Measurements from ENCODE around the gene LRRC23.

Gene LRRC23

GRCh38 chr12:6953442-6954315, 49.1 kb downstream of the LRRC23 start:
- TF ChIP-seq, protein P1, sequence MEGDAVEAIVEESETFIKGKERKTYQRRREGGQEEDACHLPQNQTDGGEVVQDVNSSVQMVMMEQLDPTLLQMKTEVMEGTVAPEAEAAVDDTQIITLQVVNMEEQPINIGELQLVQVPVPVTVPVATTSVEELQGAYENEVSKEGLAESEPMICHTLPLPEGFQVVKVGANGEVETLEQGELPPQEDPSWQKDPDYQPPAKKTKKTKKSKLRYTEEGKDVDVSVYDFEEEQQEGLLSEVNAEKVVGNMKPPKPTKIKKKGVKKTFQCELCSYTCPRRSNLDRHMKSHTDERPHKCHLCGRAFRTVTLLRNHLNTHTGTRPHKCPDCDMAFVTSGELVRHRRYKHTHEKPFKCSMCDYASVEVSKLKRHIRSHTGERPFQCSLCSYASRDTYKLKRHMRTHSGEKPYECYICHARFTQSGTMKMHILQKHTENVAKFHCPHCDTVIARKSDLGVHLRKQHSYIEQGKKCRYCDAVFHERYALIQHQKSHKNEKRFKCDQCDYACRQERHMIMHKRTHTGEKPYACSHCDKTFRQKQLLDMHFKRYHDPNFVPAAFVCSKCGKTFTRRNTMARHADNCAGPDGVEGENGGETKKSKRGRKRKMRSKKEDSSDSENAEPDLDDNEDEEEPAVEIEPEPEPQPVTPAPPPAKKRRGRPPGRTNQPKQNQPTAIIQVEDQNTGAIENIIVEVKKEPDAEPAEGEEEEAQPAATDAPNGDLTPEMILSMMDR (IDR thresholded peaks at IDR 0.05; ENCODE audit: low read depth, low read length), result no peak
- TF ChIP-seq POLR2A (IDR thresholded peaks at IDR 0.05; ENCODE audit: extremely low read depth, insufficient read length), result peak; percentile 68
- TF ChIP-seq, protein P2, sequence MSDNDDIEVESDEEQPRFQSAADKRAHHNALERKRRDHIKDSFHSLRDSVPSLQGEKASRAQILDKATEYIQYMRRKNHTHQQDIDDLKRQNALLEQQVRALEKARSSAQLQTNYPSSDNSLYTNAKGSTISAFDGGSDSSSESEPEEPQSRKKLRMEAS (IDR thresholded peaks at IDR 0.05; ENCODE audit: low read depth, low read length), result peak; percentile 93
- TF ChIP-seq MYC (IDR thresholded peaks at IDR 0.05; ENCODE audit: low read depth, low read length), result peak; percentile 24
- H3K4me3 ChIP-seq (ENCODE audit: low read depth, low read length), result peak overlapping the region; percentile 79
- peak; percentile 95 for DNase-seq (ENCODE audit: low read depth)

- peak overlapping the region; percentile 47 for H3K4me3 ChIP-seq (ENCODE audit: low read depth, low read length)
- DNase-seq (ENCODE audit: low read depth), result no peak
- TF ChIP-seq POLR2A (IDR thresholded peaks at IDR 0.05; ENCODE audit: extremely low read depth, insufficient read length) (no peak), MYC (IDR thresholded peaks at IDR 0.05; ENCODE audit: low read depth, low read length) (no peak)
- TF ChIP-seq, protein P2 (IDR thresholded peaks at IDR 0.05; ENCODE audit: low read depth, low read length), result no peak
- TF ChIP-seq, protein P1 (IDR thresholded peaks at IDR 0.05; ENCODE audit: low read depth, low read length), result no peak
Measured at GRCh38 chr12:6954316-6955107, 49.9 kb downstream of the LRRC23 start.

DNA sequence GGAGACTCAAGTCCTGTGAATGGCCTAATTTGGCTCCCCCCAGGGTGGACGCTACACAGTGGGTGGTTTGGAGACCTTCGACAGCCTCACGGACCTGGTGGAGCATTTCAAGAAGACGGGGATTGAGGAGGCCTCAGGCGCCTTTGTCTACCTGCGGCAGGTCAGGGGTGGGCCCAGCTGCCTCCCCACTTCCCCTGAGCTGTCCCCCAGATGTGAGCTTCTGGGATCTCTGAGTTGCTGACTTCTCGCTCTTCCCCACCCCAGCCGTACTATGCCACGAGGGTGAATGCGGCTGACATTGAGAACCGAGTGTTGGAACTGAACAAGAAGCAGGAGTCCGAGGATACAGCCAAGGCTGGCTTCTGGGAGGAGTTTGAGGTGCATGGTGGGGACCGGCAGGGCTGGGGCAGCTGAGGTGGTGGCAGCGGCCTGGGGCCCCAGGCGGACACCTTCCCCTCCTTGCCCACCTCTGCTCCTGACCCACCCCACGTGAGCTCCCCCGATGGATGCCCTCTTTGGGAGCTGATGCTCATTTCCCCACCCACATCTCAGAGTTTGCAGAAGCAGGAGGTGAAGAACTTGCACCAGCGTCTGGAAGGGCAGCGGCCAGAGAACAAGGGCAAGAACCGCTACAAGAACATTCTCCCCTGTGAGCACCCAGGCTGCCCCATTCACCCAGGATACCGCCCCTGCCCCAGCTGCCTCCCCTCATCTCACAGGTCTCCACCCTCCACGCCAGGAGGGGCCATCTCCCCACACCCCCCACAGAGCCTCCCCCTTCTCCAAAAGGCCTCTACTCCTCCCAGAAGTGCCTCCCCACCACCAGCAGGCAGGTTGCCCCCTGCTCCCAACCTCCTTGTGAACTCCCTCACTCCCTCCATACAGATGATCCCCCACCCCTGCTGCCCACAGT, 50.7 kb downstream of the LRRC23 start:
- no peak overlapping the region for H3K4me3 ChIP-seq (ENCODE audit: low read depth, low read length)
- TF ChIP-seq, protein P1 (IDR thresholded peaks at IDR 0.05; ENCODE audit: low read depth, low read length), result no peak
- TF ChIP-seq POLR2A (IDR thresholded peaks at IDR 0.05; ENCODE audit: extremely low read depth, insufficient read length) (no peak), MYC (IDR thresholded peaks at IDR 0.05; ENCODE audit: low read depth, low read length) (no peak)
- TF ChIP-seq, protein P2 (IDR thresholded peaks at IDR 0.05; ENCODE audit: low read depth, low read length), result no peak
- DNase-seq (ENCODE audit: low read depth), result no peak

DNA sequence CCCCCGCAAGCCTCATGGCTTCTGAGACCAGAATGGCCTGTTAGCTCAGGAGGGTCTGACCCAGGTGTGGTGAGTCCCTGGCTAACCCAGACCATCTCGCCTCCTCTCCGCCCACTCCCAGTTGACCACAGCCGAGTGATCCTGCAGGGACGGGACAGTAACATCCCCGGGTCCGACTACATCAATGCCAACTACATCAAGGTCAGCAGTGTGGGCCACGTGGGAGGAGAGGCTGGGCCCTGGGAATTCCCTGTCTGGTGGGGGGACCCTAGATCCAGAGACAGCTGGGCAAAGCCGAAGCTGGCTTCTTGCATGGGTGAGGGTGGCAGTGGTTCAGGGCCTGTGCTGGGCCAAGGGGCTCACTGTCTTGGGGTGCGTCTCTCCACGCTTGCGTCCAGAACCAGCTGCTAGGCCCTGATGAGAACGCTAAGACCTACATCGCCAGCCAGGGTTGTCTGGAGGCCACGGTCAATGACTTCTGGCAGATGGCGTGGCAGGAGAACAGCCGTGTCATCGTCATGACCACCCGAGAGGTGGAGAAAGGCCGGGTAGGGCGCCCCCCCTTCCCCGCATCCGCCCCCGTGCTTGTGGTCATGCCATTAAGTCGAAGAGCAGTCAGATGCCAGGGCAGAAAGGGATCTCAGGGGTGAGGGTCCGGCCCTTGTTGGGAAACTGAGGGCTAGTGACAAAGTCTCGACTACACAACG, 51.6 kb downstream of the LRRC23 start:
- H3K4me3 ChIP-seq (ENCODE audit: low read depth, low read length), result no peak overlapping the region
- no peak for DNase-seq (ENCODE audit: low read depth)
- TF ChIP-seq, protein P2 (IDR thresholded peaks at IDR 0.05; ENCODE audit: low read depth, low read length), result no peak
- TF ChIP-seq, protein P1 (IDR thresholded peaks at IDR 0.05; ENCODE audit: low read depth, low read length), result no peak
- TF ChIP-seq MYC (IDR thresholded peaks at IDR 0.05; ENCODE audit: low read depth, low read length) (no peak), POLR2A (IDR thresholded peaks at IDR 0.05; ENCODE audit: extremely low read depth, insufficient read length) (no peak)
